Measurements from ENCODE around the gene LRRC7.

- TF ChIP-seq SMC3 (IDR thresholded peaks at IDR 0.05; ENCODE audit: low read depth, low read length) (no peak), GABPA (IDR thresholded peaks at IDR 0.05; ENCODE audit: low read depth) (no peak)
Measured at GRCh38 chr1:70150444-70150843, 582.7 kb downstream of the LRRC7 start.

All from SK-N-SH (cell line).